ENCODE results near the gene LITAF.
"Not testable (repeated sequence)": the region's sequence is repeated elsewhere in the genome, so short reads cannot be mapped to it uniquely, and the experiment has no call there.

LITAF gene

DNA sequence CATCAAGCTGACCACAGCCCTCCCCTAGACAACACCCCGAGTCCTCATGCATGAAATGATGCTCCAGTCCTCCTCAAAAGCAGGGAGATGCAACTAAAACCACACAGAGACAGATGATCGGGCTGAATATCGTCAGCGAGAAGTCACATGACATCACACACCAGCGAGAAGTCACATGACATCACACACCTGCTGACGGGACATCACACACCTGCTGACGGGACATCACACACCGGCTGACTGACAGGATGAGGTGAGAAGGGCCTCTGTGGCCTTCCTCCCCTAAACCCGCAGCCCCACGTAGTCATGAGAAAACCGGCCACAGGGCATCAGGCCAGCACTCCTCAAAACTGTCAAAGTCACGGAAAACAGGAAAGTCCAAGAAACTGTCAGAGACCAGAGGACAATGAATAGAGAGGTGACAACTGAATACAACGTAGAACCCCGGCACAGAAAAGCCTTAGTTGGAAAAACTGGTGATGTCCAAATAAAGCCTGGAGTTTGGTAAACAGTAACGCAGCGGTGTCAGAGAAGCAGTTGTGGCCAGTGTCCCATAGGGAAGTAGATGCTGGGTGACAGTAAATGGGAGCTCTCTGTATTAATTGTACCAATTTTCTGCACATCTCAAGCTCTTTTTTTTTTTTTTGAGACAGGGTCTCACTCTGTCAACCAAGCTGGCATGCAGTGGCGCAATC lies 14.3 kb downstream of the LITAF start:
- DNase-seq: peak; percentile 58

DNA sequence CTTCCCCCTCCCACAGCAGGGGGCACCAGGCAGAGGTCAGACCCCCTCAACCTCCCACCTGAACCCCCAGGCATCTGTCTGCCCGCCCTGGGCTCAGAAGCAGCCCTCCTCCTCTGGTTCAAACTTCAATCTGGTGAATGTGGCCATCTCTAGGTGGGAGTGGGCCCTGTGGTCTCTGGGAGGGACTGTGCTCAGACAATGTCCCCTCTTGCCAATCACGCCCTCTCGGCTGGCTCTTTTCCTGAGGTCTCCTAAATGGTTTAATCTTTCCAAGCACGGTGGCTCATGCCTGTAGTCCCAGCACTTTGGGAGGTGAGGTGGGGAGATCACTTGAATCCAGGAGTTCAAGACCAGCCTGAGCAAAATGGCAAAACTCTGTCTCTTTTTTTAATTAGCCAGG lies 15.2 kb downstream of the LITAF start:
- DNase-seq: no peak

DNA sequence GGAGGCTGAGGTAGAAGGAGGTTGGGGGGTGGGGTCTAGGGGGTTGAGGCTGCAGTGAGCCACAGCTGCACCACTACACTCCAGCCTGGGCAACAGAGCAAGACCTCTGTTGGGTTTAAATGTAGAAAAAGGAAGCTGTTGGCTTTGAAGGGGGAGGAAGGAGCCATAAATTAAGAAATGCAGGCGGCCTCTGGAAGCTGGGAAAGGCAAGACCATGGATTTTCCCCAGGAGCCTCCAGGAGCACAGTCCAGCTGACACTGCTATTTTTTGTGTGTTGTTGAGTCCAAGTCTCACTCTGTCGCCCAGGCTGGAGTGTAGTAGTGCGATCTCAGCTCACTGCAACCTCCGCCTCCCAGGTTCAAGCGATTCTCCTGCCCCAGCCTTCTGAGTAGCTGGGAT lies 15.9 kb downstream of the LITAF start:
- DNase-seq: no peak

DNA sequence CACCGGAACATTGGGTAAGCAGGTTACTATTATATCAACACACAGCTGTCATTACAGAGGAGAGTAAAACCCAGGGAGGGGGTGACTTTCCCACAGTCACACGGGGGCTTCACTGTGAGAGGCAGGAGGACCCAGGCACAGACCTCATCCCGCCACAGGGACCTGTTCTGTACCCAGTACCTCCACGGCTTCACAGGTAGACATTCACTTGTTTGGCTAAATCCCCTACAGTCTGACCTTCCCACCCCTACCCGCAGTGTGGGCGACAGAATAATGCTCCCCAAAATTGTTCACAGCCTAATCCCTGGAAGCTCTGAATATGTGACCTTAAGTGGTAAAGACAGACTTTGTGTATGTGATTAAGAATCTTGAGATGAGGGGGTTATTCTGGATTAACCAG lies 16.5 kb downstream of the LITAF start:
- no peak for DNase-seq

DNA sequence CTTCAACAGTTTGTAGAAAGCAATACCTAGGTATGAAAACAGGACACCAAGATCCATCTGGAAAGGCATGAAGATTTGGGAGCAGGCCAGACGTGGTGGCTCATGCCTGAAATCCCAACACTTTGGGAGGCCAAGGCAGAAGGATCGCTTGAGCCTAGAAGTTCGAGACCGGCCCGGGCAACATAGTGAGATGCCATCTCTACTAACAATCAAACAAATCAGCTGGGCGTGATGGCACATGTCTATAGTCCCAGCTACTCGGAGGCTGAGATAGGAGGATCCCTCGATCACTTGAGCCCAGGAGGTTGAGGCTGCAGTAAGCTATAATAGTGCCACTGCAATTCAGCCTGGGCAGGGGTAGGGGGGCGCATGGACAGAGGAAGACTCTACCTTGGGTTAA lies 20.3 kb downstream of the LITAF start:
- no peak for DNase-seq

DNA sequence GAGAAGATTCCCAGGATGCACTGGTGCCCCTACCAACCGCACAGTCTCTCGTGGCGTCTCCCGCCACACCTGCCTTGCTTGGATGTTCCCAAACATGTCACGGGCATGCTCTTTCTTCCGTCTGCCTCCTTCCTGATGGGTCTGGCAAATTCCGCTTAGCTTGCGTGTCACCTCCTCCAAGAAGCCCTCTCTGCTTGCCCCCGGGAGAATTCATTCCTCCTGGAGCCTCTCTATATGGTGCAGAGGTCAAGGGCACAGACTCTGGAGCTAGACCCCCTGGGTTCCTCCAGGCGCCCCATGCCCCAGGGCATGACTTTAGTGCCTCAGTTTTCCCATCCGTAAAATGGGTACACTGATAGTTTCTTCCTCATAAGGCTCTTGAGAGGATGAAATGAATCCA lies 21.1 kb downstream of the LITAF start:
- DNase-seq: no peak

DNA sequence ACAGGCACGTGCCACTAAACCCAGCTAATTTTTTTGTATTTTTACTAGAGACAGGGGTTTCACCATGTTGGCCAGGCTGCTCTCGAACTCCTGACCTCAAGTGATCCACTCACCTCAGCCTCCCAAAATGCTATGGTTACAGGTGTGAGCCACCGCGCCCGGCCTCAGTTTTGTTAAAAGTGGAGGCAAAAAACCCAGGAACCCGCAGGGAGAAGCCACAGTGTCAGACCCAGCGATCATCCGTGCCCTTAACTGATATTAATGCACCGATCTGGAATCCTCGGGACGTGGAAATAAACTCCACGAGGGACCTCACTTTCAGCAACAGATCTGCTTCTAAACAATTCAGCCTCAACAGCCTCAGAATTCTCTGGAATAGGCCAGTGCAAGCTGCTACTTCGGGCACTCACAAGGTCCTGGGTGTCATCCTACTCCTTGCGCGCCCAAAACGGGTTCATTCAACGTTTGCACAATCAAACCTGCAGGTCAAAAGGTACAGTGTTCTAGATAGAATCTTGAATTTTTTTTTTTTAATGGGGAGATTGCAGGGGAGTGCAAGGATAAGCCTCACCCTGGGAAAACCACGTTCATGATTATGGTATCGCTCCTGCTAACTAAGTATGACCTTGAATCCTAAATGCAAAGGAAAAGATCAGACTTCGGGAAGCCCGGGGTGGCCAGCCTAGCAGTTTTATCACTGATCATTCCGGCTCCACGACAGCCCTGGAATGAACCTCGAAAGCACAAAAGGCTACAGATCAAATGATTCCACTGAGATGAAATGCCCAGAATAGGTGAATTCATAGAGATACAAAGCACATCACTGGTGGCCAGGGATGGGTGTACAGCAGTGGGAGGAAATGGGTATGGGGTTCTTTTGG lies 22.4 kb downstream of the LITAF start:
- no peak for DNase-seq

DNA sequence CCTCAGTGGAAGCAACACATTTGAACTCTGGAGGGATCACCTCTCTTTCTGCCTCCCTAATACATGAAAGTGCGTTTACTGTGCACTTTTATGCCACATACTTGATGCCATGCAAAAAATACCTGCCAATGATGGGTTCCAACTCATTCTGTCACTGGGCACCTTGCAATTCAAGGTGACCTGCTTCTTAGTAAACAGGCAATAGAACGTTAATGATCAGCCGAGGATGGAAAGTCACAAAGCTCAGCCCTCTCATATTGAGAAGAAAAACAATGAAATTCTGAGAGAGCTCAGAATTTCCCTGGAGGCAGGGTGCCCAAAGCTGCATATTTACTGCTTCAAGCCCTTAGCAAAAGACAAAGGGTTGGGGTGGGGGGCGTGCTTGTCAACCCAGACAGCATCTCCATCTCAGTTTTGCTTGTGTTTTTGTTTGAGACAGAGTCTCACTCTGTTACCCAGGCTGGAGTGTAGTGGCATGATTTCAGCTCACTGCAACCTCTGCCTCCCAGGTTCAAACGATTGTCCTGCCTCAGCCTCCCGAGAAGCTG lies 23.2 kb downstream of the LITAF start:
- no peak for DNase-seq

DNA sequence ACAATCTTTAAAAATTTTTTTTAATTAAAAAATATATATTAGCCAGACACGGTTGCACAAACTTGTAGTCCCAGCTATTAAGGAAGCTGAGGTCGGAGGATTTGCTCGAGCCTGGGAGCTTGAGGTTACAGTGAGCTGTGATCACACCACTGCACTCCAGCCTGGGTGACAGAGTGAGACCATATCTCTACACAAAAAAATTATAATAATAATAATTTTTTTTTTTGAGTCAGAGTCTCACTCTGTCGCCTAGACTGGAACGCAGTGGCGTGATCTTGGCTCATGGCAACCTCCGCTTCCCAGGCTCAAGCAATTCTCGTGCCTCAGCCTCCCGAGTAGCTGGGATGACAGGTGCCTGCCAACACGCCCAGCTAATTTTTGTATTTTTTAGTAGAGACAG lies 23.8 kb downstream of the LITAF start:
- no peak for DNase-seq

DNA sequence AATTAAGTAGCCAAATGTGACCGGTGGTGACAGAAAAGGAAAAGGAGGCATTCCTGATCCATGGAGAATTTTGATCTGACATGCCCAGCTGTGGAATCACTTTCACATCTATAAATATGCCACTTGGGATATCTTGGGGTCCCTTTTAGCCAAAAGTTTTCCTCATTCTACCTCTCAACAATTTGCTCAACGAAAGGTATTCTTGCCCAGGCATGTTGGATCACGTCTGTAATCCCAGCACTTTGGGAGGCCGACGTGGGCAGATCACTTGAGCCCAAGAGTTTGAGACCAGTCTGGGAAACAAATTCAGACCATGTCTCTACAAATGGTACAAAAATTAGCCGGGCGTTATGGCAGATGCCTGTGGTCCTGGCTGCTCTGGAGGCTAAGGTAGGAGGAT lies 24.3 kb downstream of the LITAF start:
- DNase-seq: no peak

DNA sequence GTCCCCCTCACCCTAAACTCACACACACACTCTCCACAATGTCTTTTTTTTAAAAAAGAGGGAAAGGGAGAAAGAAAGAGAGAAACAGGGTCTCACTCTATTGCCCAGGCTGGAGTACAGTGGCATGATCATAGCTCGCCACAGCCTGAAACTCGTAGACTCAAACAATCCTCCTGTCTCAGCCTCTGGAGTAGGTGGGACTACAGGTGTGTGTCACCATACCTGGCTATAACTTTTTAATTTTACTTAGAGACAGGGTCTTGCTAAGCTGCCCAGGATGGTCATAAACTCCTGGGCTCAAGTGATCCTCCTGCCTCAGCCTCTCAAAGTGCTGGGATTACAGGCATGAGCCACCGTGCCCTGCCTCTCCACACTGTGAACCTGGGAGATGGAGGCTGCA lies 24.9 kb downstream of the LITAF start:
- DNase-seq: no peak

DNA sequence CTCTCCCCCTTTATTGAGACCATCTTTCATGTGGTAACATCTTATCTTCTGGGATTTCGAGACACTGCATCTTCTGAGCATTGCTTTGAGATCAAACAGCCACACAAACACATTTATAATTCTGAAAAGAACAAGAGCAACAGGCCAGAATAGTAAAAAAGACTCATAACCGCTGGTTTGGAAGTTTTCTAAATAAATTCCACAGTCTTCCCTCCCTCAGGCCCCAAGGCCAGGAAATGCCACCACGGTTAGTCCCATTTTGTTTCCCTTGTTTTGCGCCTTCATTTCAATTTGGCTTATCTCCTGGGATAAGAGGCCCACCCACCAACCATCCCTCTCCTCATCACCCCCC lies 25.3 kb downstream of the LITAF start:
- no peak for DNase-seq

DNA sequence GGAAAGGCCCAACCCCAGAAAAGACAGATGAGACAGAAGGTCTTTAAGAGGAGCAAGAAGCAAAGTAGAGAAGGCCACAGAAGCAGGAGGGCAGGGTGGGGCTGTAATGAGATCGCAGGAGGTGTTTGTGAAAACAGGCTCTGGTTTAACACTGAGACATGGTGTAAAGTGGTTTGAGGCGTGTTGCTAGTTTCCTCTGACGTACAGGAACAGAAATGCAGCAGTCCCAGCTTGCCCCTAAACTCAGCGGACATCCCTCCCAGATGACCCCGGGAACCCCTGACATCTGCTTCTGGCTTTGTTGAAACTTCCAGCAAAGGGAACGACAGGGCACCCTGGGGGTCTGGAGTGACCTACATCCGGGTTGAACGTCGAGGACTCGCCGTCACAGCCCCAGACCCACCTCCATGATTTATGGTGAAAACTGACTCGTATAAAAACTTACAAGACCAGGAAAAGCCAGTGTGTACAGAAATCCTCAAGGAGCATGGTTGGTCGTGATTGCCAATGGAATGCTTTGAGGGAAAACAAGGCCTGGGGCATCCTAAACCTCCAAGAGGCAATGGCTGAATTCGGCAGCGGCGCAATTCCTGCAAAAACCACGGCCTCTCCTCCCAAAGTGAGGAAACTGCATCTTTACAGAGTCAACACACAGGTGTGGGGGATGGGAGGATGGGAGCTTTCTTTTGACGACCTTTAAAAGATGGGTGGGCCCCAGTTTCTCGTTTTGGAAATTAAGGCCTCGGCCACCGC lies 25.8 kb downstream of the LITAF start:
- DNase-seq: peak; percentile 71

DNA sequence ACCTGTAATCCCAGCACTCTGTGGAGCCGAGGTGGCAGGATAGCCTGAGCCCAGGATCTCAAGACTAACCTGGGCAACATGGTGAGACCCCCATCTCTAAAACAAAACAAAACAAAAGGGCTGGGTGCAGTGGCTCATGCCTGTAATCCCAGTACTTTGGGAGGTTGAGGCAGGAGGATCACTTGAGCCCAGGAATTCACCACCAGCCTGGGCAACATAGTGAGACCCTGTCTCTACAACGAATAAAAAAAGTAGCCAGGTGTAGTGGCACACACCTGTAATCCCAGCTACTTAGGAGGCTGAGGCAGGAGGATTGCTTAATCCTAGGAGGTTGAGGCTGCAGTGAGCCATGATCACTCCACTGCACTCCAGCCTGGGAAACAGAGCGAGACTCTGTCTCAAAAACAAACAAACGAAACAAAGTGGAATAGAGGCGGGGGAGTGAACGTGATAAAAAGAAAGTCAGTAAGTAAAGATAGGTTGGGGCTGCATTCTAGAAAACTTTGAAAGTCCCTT lies 28.4 kb downstream of the LITAF start:
- not testable (repeated sequence) for DNase-seq

DNA sequence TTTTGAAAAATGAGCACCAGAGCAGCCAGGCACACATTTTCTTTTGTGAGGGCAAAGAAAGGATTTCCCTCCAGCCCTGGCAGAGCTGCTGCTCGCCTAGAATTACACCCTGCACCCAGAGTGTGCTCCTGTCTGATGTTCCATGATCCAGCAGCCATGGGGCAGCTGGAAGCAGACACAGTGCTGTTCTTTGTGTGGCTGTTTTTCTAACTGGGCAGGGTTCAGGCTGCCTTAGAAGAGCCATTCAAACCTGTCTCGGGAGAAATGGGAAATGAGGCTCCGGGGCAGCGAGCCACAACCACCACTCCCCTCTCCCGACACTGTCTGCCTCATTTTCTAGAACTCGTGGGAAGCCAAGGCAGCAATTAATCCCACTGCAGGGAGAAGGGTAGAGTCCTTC lies 28.9 kb downstream of the LITAF start:
- DNase-seq: no peak

DNA sequence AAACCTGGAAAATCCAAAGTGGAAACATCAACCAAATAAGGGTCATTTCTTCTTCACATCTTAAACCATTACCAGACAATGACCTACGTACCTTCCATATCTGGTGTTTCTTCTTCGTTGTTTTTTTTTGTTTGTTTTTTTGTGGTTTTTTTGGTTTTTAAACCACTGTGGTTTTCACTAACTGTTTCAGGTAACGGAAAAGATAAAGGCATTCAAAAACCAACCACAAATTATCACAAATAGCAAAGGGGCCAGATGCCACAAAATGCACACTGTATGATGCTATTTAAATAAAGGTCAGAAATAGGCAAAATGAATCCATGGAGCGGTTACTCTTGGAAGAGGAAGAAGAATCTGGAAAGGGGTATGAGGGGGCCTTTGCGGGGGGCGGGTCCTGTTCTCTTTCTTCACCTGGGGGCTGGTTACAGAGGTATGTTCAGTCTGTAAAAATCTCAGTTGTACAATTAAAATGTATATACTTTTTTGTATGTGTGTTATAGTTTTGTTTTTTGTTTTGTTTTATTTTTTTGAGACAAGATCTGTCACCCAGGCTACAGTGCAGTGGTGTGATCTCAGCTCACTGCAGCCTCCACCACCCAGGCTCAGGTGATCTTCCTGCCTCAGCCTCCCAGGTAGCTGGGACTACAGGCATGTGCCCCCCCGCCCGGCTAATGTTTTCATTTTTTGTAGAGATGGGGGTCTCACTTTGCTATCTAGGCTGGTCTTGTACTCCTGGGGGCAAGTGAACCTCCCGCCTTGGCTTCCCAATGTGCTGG lies 29.6 kb downstream of the LITAF start:
- peak; percentile 22 for DNase-seq

DNA sequence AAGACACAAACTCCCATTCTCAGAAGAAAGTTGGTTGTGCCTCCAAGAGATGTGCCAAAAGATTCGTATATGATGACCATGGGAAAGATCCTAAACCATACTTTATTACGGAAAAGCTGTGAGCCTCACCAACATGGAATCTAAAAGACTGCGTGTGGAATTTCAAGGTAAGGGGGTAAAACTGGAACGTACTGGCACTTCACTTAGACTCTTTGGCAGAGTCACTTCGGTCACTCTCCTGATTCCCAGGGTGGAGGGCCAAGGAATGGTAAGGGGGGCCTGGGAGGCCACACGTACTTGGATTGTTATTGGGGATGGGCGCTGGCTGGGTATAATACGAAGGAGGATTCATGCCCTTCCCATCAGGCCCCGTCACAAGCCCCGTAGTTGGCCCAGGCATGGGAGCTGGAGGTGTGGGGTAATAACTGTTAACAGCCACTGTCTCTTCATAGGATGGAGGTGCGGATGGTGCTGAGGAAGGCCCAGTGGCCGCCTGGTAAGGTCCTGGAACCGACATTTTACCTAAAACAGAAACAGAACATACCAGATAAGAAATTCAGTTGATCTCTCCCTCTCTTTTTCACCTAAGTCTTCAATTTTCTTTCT lies 30.4 kb downstream of the LITAF start:
- DNase-seq: no peak

DNA sequence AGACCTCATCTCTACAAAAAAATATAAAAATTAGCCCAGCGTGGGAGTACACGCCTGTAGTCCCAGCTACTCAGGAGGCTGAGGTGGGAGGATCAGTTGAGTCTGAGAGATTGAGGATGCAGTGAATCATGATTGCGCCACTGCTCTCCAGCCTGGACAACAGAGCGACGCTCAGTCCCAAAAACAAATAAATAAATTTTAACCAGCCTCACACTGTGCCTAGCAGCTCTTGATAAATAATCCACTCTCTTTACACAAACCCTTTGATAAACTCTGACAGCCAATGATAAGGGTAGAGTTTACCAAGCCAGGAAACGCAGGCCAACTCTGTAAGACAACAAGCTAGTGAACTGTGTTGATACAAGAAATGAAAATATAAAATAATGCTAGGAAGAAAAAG lies 32.7 kb downstream of the LITAF start:
- no peak for DNase-seq

DNA sequence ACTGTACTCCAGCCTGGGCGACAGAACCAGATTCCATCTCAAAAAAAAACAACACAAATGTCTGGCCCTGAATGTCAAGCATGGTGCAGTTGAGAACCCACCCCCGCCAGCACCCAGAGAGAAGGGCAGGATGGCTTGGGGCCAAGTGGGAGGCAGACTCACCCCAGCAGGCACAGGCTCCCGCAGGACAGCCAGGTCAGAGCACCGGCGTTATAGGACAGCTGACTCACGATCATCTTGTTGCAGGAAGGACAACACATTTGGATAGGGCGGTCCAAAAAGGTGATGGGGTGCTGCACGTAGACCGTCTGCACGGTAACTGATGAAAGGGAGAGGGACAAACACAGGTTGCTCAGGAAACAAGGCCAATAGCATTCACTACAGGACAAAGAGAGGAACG lies 33.3 kb downstream of the LITAF start:
- no peak for DNase-seq

DNA sequence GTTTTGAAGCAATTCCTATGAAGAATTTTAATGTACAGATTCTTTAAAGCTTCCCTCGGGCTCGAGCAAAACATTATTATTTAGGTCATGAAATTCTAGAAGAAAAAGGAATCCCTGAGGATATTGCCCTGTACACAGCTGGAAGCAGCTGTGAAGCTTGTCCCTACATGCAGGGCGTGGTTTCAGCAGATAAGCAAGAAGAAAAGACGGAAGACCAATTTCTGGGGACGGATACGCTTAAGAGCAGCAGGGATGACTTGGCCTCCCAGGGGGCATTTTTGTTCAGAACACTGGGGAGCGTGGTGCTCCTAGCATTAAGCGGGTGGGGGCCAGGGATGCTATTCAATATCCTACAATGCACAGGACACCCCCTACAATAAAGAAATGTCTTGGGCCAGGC lies 34.3 kb downstream of the LITAF start:
- DNase-seq: no peak

DNA sequence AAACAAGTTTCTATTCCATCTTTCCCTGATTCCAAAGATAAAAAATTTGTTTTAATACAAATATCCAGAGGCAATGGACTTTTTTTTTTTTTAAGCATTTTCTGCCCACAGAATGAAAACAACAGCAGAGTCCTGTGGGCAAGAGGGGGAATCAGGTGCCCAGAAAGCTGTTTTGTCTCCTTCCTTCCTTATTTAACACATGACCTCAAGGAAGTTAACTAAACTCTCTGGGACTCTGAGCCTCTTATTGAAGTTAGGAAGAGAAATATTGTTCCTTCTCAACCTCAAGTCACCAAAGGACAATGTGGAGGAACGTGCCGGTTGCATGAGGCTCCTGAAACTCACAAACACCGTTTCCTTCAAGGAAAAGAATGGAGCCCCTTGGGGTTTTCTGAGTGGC lies 34.9 kb downstream of the LITAF start:
- no peak for DNase-seq
